Measurements from ENCODE around the gene KCNA5. TPM values are rescaled to one million over a fixed set of nuclear protein-coding genes. Genes with fewer than 3 reads are reported as not detected.

The KCNA5 gene
- total RNA-seq, 1 donor from 2014 or later, result not detected

- H3K4me3 Mint-ChIP-seq (ENCODE audit: unreplicated experiment), result no peak overlapping the region
- peaks cover 2% of the 10 kb centered on the region for H3K27me3 Mint-ChIP-seq (ENCODE audit: unreplicated experiment)
- H3K4me1 Mint-ChIP-seq (ENCODE audit: unreplicated experiment), result no peaks in the 10 kb centered on the region
- no peak for TF ChIP-seq CTCF (IDR thresholded peaks at IDR 0.05)
- H3K9me3 Mint-ChIP-seq (ENCODE audit: unreplicated experiment), result no peaks in the 10 kb centered on the region
- DNase-seq (ENCODE audit: extremely low spot score, unreplicated experiment), result no peak
- no peaks in the 10 kb centered on the region for H3K36me3 Mint-ChIP-seq (ENCODE audit: unreplicated experiment)
- H3K27ac Mint-ChIP-seq (ENCODE audit: unreplicated experiment), result no peak overlapping the region
Observed at GRCh38 chr12:5088586-5089264, 45.0 kb downstream of the KCNA5 start.

DNA sequence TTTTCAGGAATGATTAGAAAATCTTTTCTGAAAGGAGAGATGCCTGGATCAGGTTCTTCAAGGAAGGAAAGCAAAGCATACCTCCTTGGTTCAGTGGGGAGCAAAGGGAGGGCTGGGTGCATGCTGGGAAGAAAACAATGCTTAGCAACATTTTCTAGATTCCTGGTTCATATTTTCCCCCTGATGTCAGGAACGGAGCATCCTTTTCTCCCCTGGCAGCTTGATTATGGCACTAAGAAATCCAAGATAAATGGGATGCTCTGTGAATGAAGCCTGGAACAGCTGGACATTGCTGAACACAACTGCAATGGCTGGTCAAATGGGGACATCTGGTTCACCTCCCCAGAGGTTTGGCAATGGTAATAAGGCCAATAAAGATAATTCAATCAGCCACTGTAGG lies 50.9 kb downstream of the KCNA5 start:
- no peaks in the 10 kb centered on the region for H3K4me1 Mint-ChIP-seq (ENCODE audit: unreplicated experiment)
- no peaks in the 10 kb centered on the region for H3K9me3 Mint-ChIP-seq (ENCODE audit: unreplicated experiment)
- H3K36me3 Mint-ChIP-seq (ENCODE audit: unreplicated experiment), result no peaks in the 10 kb centered on the region
- no peaks in the 10 kb centered on the region for H3K27me3 Mint-ChIP-seq (ENCODE audit: unreplicated experiment)
- H3K27ac Mint-ChIP-seq (ENCODE audit: unreplicated experiment), result no peak overlapping the region
- no peak for DNase-seq (ENCODE audit: extremely low spot score, unreplicated experiment)
- H3K4me3 Mint-ChIP-seq (ENCODE audit: unreplicated experiment), result no peak overlapping the region
- TF ChIP-seq CTCF (IDR thresholded peaks at IDR 0.05), result no peak

DNA sequence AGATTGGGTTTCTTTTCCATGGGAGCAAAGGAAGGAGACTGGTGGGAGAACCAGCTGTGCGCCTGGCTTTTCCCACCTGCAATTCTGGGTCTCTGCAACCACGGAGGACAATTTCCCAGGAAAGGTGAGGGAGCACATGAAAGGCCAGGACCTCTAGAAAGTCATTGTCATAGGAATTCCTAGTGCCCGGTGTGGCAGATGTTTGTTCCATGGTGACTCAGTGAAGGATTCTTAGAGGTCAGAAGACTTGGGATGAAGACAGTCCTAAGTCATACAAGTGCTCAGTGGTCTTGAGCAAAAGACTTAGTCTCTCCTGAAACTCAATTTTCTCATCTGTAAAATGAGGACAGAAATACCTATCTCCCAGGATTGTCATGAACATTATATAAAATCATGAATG lies 51.3 kb downstream of the KCNA5 start:
- Mint-ChIP-seq H3K9me3 (ENCODE audit: unreplicated experiment) (no peaks in the 10 kb centered on the region), H3K4me3 (ENCODE audit: unreplicated experiment) (no peak overlapping the region), H3K4me1 (ENCODE audit: unreplicated experiment) (no peaks in the 10 kb centered on the region), H3K27me3 (ENCODE audit: unreplicated experiment) (no peaks in the 10 kb centered on the region), H3K27ac (ENCODE audit: unreplicated experiment) (no peak overlapping the region), H3K36me3 (ENCODE audit: unreplicated experiment) (no peaks in the 10 kb centered on the region)
- no peak for DNase-seq (ENCODE audit: extremely low spot score, unreplicated experiment)
- no peak for TF ChIP-seq CTCF (IDR thresholded peaks at IDR 0.05)

Other genes starting within 250 kb of the KCNA5 start
- 0.31 and 0.40 TPM in 2 replicates for gene KCNA1, start 134.0 kb upstream of the KCNA5 start, total RNA-seq

Measured in osteocyte (in vitro differentiated cells).